ENCODE data around the gene BAG1.

GRCh38 chr9:33250458-33250995 lies 14.0 kb downstream of the BAG1 start:
- TF ChIP-seq, protein P1, sequence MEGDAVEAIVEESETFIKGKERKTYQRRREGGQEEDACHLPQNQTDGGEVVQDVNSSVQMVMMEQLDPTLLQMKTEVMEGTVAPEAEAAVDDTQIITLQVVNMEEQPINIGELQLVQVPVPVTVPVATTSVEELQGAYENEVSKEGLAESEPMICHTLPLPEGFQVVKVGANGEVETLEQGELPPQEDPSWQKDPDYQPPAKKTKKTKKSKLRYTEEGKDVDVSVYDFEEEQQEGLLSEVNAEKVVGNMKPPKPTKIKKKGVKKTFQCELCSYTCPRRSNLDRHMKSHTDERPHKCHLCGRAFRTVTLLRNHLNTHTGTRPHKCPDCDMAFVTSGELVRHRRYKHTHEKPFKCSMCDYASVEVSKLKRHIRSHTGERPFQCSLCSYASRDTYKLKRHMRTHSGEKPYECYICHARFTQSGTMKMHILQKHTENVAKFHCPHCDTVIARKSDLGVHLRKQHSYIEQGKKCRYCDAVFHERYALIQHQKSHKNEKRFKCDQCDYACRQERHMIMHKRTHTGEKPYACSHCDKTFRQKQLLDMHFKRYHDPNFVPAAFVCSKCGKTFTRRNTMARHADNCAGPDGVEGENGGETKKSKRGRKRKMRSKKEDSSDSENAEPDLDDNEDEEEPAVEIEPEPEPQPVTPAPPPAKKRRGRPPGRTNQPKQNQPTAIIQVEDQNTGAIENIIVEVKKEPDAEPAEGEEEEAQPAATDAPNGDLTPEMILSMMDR (IDR thresholded peaks at IDR 0.05 in 4 of 5, conservative IDR thresholded peaks at IDR 0.05 in 1 of 5): no peak
- no peak for TF ChIP-seq POLR2A (IDR thresholded peaks at IDR 0.05)

Measured in gastrocnemius medialis (tissue), 4 donors.